Smooth muscle cell (in vitro differentiated cells): ENCODE measurements around the gene SPOUT1. TPM values are rescaled to one million over a fixed set of nuclear protein-coding genes. Genes with fewer than 3 reads are reported as not detected.

ENCODE experiments used
- DNase-seq: peaks from one replicate; lab custom pipeline; 2025; ENCODE audit not compliant: unreplicated experiment; lab: John Stamatoyannopoulos, UW
- H2AFZ ChIP-seq: fragments of 200-600 bp; sonication (generic); 2 replicates; pipeline ENCODE4 v1.6.0; 2016; ENCODE audit warnings: antibody characterized with exemption, low read depth, mild to moderate bottlenecking
- H3F3A ChIP-seq: fragments of 200-600 bp; sonication (generic); 2 replicates; pipeline ENCODE4 v1.6.0; 2017; ENCODE audit warnings: antibody characterized with exemption, low read depth
- H3K27ac ChIP-seq: fragments of 200-600 bp; sonication (generic); 2 replicates; pipeline ENCODE4 v1.5.1; 2016; ENCODE audit warnings: low read depth, mild to moderate bottlenecking
- H3K27me3 ChIP-seq: fragments of 200-600 bp; sonication (generic); 2 replicates; pipeline ENCODE4 v1.6.1; 2016; ENCODE audit warnings: low read depth, mild to moderate bottlenecking
- H3K36me3 ChIP-seq: fragments of 200-600 bp; sonication (generic); 2 replicates; pipeline ENCODE4 v1.5.1; 2016; ENCODE audit warnings: low read depth
- H3K4me1 ChIP-seq: fragments of 200-600 bp; sonication (generic); 2 replicates; pipeline ENCODE4 v1.5.1; 2016; ENCODE audit warnings: low read depth
- H3K4me2 ChIP-seq: fragments of 200-600 bp; sonication (generic); 2 replicates; pipeline ENCODE4 v1.6.0; 2016; ENCODE audit warnings: mild to moderate bottlenecking
- H3K4me3 ChIP-seq: fragments of 200-600 bp; sonication (generic); 2 replicates; pipeline ENCODE4 v1.5.1; 2016; ENCODE audit warnings: mild to moderate bottlenecking
- H3K79me2 ChIP-seq: fragments of 200-600 bp; sonication (generic); 2 replicates; pipeline ENCODE4 v1.6.0; 2016; ENCODE audit warnings: low read depth, mild to moderate bottlenecking
- H3K9ac ChIP-seq: fragments of 200-600 bp; sonication (generic); 2 replicates; pipeline ENCODE4 v1.6.0; 2016; ENCODE audit warnings: low read depth
- H3K9me3 ChIP-seq: fragments of 200-600 bp; sonication (generic); replicated peaks from 2 replicates; pipeline ENCODE4 v1.5.1; 2016; ENCODE audit warnings: low read depth
- H4K20me1 ChIP-seq: fragments of 200-600 bp; sonication (generic); 2 replicates; pipeline ENCODE4 v1.6.0; 2016; ENCODE audit warnings: low read depth
- WGBS: methylation state at CpG from one replicate; pipeline ENCODE4 v1.1.7; 2016; ENCODE audit warnings: low lambda C conversion rate; 5-methylcytosine and 5-hydroxymethylcytosine counted together
- polyA plus RNA-seq: library from polyadenylated mRNA; unstranded; fragments of >200 nt; fragmentation: Nextera tagmentation; extraction: Ambion mirVana; gene quantifications from 2 replicates; pipeline ENCODE4 v1.2.1, GENCODE V29; 2016
- total RNA-seq: library from RNA; depleted of rRNA; stranded (reverse); fragments of >200 nt; gene quantifications from 2 replicates; pipeline ENCODE4 v1.2.3, GENCODE V29; 2014
- TF ChIP-seq, protein P1 (sequence below): fragments of 200-600 bp; sonication (generic); IDR thresholded peaks from 2 replicates; pipeline ENCODE4 v1.5.1; 2017; ENCODE audit warnings: borderline replicate concordance, mild to moderate bottlenecking, antibody characterized with exemption; ENCODE audit not compliant: insufficient read depth, poor library complexity, severe bottlenecking

The SPOUT1 gene
- total and polyA plus RNA-seq, 2 experiments from 2014 or later: 8.7 to 50.4 TPM

DNA sequence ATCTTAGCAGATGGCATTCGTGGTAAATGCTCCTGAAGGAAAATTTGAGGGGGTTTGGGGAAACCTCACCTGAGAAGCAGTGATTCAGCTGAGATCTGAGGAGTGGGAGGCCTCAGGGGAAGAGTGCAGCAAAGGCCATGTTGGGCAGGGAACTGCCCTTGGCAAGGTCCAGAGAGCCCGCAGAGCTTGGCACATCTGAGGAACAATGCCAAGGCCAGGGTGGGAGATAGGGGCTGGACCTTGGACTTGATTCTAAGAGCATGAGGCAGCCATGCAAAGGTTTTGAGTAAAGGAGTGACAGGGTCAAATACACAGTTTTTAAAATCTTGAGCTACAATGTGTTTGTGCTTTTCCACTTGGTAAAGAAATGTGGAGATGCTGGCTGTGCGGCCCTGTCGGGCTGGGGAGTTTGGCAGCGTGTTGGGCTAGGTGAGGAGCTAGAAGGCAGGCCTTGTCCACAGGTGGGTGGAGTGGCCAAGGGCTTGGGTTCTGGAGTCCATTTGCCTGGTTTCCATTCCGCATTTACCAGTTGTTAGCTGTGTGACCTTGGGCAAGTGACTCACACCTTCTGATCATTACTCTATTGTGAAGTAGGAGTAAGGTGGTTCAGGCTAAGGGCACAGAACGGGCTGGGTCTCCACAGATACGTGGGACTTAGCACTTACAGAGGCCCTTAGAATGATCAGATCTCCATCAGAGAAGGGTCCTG, 36.5 kb downstream of the SPOUT1 start:
- TF ChIP-seq, protein P1, sequence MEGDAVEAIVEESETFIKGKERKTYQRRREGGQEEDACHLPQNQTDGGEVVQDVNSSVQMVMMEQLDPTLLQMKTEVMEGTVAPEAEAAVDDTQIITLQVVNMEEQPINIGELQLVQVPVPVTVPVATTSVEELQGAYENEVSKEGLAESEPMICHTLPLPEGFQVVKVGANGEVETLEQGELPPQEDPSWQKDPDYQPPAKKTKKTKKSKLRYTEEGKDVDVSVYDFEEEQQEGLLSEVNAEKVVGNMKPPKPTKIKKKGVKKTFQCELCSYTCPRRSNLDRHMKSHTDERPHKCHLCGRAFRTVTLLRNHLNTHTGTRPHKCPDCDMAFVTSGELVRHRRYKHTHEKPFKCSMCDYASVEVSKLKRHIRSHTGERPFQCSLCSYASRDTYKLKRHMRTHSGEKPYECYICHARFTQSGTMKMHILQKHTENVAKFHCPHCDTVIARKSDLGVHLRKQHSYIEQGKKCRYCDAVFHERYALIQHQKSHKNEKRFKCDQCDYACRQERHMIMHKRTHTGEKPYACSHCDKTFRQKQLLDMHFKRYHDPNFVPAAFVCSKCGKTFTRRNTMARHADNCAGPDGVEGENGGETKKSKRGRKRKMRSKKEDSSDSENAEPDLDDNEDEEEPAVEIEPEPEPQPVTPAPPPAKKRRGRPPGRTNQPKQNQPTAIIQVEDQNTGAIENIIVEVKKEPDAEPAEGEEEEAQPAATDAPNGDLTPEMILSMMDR: no peak
- H3K9me3 ChIP-seq: no peaks in the 10 kb centered on the region
- H3F3A ChIP-seq: no peaks in the 10 kb centered on the region
- no peak overlapping the region for H3K9ac ChIP-seq
- WGBS: 97% methylated on average over 8 of the region's 8 CpGs
- H2AFZ ChIP-seq: no peak overlapping the region
- H3K4me2 ChIP-seq: no peak overlapping the region
- no peak for DNase-seq
- H3K79me2 ChIP-seq: peaks cover 2% of the 10 kb centered on the region
- no peak overlapping the region for H3K4me3 ChIP-seq
- H3K36me3 ChIP-seq: no peaks in the 10 kb centered on the region
- no peaks in the 10 kb centered on the region for H3K27me3 ChIP-seq
- no peaks in the 10 kb centered on the region for H4K20me1 ChIP-seq
- peaks cover 2% of the 10 kb centered on the region for H3K4me1 ChIP-seq
- no peak overlapping the region for H3K27ac ChIP-seq

GRCh38 chr9:128792134-128792533, 37.5 kb downstream of the SPOUT1 start:
- WGBS: 84% methylated on average over 9 of the region's 9 CpGs
- peaks cover 6% of the 10 kb centered on the region for H3K4me1 ChIP-seq
- H2AFZ ChIP-seq: no peak overlapping the region
- DNase-seq: no peak
- no peak overlapping the region for H3K9ac ChIP-seq
- H3K27ac ChIP-seq: no peak overlapping the region
- H3K9me3 ChIP-seq: no peaks in the 10 kb centered on the region
- no peaks in the 10 kb centered on the region for H4K20me1 ChIP-seq
- peaks cover 12% of the 10 kb centered on the region for H3K79me2 ChIP-seq
- H3F3A ChIP-seq: no peaks in the 10 kb centered on the region
- no peaks in the 10 kb centered on the region for H3K36me3 ChIP-seq
- H3K4me2 ChIP-seq: no peak overlapping the region
- TF ChIP-seq, protein P1: no peak
- no peaks in the 10 kb centered on the region for H3K27me3 ChIP-seq
- no peak overlapping the region for H3K4me3 ChIP-seq

- Histone ChIP-seq H3K27me3 (no peaks in the 10 kb centered on the region), H3K79me2 (peaks cover 12% of the 10 kb centered on the region), H3K27ac (no peak overlapping the region), H2AFZ (no peak overlapping the region), H3K4me1 (peaks cover 6% of the 10 kb centered on the region), H4K20me1 (no peaks in the 10 kb centered on the region), H3K36me3 (no peaks in the 10 kb centered on the region), H3F3A (no peaks in the 10 kb centered on the region), H3K4me3 (no peak overlapping the region), H3K9ac (no peak overlapping the region), H3K9me3 (no peaks in the 10 kb centered on the region), H3K4me2 (no peak overlapping the region)
- no peak for DNase-seq
- TF ChIP-seq, protein P1: no peak
- WGBS: 96% methylated on average over 4 of the region's 4 CpGs
Measured at GRCh38 chr9:128790536-128790935, 39.1 kb downstream of the SPOUT1 start.

- Histone ChIP-seq H3K27ac (no peak overlapping the region), H3K9me3 (no peaks in the 10 kb centered on the region), H3K36me3 (no peaks in the 10 kb centered on the region), H3F3A (no peaks in the 10 kb centered on the region), H4K20me1 (no peaks in the 10 kb centered on the region), H3K27me3 (no peaks in the 10 kb centered on the region), H3K79me2 (peaks cover 12% of the 10 kb centered on the region), H3K4me2 (peak overlapping the region; percentile 93), H2AFZ (no peak overlapping the region), H3K9ac (no peak overlapping the region), H3K4me1 (peaks cover 6% of the 10 kb centered on the region), H3K4me3 (peak overlapping the region; percentile 91)
- WGBS: 96% methylated on average over 1 of the region's 1 CpG
- DNase-seq: no peak
- TF ChIP-seq, protein P1: no peak
Measured at GRCh38 chr9:128788445-128788844, 41.1 kb downstream of the SPOUT1 start.
